SIG-M5 (cell line): ENCODE measurements around the gene STK26.
"Not testable (repeated sequence)": the region's sequence is repeated elsewhere in the genome, so short reads cannot be mapped to it uniquely, and the experiment has no call there.

Experiments used
- DNase-seq: peaks from one replicate; lab custom pipeline; 2025; lab: John Stamatoyannopoulos, UW

The STK26 gene

DNA sequence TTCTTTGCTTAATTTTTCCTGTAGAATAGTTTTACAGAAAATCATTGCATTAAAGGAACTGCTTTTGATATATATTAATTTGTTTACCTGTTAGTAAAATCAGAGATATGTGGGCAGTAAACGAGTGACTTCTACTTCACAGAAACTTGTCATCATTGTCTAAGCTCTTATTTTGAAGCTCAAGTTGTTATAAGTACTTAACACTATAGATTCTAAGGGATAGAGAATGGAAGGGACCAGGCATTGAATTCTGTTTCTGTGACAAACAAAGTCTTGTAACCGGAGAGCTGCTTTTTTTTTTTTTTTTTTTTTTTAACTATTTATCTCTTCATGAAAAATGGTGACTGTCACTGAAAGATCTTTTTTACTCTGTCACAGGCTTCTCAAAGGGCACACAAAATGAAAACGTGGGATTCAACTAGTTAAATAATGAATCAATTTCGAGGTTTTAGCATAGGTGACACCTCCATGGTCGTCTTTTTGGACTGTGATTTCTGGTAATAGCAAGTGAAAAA, 14.4 kb downstream of the STK26 start:
- no peak for DNase-seq

GRCh38 chrX:132040066-132040465, 17.0 kb downstream of the STK26 start:
- no peak for DNase-seq

- no peak for DNase-seq
These were observed 17.9 kb downstream of the STK26 start for GRCh38 chrX:132041015-132041414.

DNA sequence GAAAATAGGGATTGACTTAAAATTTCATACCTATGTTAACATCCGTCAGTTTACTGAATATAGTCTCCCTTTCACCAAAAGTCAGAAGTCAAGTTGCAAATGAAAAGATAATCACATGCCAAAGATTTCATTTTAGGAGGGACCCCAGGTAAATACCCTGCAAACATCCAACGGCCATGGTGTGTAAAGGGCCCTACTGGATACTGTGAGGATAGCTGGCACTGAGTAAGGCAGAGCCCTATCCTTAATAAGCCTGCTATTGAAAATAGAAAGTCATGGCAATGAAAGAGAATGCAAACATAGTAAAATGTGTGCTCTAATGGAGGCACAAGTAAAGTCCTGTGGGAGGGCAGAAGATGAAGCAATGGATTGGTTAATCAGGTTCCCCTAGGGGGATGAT, 20.9 kb downstream of the STK26 start:
- DNase-seq = no peak

DNA sequence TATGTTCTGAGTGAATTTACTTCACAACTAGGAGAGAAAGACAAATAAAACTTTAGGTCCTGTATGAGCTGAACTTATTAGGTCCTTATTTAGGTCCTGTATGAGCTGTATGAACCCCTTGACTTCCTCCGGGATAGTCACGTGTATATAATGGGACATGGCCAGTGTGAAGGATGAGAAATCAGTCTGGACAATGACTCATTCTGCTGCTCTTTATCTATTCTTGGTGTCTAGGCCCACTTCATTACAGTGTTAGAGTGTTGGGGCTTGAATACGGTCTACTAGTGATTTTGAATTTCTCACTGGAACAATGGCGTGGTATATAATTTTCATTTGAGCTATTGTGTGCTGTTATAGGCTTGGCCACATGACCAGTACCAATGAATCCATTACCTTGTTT, 21.9 kb downstream of the STK26 start:
- no peak for DNase-seq

- no peak for DNase-seq
These were observed 22.4 kb downstream of the STK26 start for GRCh38 chrX:132045456-132045855.

DNA sequence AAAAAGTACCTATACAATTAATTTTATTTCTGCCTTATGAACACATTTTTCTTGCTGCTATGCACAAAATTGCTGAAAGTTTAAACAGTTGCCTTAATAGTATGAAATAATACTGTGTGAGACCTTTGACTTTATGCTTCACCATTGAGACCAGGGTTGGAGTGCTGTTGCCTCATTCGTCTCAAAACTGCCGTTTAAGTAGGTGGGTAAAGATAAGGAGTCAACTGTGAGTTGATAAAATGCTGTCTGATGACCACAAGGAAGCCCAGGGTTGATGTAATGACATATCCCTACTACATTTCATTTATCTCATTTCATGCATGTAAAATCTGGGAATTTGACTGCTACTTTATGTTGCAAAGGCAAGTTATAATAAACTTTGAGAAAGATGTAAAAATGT, 23.4 kb downstream of the STK26 start:
- DNase-seq = no peak

DNA sequence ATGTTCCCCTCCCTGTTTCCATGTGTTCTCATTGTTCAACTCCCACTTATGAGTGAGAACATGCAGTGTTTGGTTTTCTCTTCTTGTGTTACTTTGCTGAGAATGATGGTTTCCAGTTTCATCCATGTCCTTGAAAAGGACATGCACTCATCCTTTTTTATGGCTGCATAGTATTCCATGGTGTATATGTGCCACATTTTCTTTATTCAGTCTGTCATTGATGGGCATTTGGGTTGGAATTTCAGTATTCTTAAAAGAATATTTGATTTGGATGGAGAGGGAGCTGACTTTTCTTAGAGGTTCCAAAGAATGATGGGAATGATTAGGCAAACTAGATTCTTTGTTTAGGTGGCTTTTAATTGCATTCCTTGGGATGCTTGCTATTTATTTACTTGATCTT, 28.7 kb downstream of the STK26 start:
- DNase-seq = not testable (repeated sequence)

DNA sequence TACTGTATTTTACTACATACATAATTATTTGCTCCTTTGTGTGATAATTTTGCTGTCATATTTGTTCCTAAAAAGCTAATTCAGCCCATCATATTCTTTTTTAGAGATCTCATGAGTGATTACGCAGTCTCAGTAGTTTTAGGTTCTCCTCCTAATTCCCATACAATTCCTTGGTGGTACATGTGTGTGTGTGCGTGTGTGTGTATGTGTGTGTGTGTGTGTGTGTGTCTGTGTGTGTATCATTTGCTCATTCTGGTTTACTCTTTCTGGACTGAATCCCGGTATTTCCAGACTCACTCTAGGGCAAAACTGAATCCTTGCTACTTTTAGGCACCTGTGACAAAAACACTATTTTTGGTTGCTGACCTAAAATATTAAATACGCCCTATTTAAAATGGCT, 34.9 kb downstream of the STK26 start:
- no peak for DNase-seq

DNA sequence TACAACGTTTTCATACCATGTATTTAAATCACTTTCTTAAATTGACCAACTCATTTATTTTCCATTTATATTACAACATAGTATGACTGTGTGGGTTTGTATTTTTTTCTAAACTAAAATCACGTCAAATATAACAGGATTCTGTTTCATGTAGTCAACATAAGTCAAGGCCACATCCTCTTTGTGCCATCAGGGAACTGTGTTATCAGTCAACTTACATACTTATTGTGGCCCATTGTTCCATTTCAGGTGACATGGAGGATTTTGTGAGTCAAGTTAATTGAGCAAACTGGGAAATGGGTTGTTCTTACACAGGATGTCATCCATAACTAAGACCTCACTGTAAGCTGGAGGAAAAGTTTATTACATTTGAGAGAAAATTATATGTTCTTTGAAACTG, 35.9 kb downstream of the STK26 start:
- DNase-seq = no peak

- DNase-seq = no peak
These were observed 37.0 kb downstream of the STK26 start for GRCh38 chrX:132059973-132060540.

- no peak for DNase-seq
These were observed 40.2 kb downstream of the STK26 start for GRCh38 chrX:132063334-132063733.

DNA sequence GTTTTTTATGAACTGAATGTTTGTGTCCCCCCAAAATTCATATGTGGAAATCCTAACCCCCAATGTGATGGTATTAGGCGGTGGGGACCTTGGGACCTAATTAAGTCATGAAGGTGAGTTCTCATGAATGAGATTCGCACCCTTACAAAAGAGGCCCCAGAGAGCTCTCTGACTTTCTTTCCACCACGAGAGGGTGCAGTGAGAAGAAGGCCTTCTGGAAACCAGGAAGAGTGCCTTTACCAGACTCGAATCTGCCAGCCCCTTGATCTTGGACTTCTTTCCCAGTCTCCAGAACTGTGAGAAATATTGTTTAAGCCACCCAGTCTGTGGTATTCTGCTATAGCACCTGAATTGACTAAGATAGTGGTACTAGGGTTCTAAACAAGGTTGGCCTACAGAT, 40.8 kb downstream of the STK26 start:
- no peak for DNase-seq

DNA sequence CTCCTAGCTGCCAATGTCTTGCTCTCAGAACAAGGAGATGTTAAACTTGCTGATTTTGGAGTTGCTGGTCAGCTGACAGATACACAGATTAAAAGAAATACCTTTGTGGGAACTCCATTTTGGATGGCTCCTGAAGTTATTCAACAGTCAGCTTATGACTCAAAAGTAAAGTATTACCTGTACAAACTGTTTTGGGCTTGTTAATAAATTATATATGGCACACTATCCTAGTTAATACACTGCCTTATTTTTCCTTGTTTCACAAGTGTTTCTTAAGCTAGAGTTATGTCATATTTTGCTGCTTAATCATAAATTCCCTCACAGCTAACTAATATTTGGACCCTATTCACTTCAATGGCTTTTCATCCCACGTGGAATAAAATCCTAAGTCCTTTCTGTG, 45.3 kb downstream of the STK26 start:
- DNase-seq = no peak

GRCh38 chrX:132071254-132071653, 48.2 kb downstream of the STK26 start:
- no peak for DNase-seq

DNA sequence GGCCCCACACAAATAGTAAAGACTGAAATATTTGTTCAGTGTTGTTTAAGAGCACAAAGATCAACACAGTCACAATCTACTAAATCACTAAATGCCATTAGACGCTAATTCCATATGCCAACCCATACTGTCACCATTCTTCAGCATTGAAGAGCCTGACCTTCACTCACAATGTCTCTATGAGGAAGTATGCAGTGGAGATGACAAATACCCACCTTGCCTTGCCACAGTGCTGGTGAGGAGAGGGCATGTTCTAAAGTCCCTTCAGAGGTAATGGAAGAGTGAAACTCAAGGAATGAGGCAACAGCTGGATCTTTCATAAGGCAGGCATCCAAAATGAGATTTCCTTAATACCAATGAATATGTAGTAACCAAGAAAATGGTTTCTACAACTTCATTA, 54.3 kb downstream of the STK26 start:
- no peak for DNase-seq

DNA sequence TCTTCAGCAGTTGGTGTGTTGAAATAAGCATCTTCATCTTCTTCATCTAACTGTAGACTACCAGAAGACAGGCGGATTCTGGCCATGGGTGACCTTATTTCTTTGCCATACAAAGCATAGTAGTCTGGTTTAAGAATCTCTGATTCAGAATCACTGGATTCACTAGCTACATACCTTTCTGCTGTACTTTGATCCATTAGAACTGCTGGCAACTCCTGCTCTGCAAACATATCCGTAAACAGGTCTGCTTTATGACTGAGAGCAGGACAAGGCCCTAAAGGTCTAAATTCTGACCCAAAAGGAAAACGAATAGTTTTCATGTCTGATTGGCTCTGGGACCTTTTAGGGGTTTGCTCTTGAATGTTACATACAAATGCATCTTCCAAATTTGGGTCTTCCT, 54.8 kb downstream of the STK26 start:
- no peak for DNase-seq

DNA sequence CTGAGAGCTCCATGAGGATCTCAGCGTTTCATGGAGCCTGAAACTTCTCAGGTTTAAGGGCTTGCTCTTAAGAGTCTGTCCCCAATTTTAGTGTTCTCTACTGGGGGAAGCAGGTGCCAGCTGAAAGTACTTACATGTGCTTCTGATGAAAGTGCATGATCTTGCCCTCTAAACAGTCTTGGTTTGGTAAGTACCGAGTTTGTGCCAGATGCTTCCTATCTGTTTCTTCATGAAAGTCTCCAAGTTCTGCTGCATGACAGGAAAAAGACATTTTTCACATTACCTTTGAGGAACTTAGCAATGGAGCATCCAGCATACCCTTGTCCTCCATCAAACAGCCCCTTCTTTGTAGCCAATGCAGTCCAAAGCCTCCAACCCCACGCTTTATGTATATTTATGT, 62.7 kb downstream of the STK26 start:
- DNase-seq = no peak

DNA sequence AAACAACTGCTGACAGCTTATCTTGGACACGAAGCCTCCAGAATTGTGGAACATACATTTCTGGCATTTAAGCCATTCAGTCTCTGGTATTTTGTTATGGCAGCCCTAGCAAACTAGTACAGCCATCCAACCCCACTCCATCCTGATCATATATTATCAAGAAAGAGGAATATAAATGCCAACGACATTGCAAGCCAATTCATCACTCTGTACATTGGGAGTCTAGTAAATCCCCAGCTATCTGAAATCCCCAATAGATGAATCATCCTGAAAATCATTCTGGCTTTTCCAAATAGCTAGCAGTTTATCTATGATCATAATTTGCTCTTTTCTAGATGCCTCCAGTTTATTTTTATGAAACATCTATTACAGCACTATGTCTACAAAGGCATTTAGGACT, 63.6 kb downstream of the STK26 start:
- no peak for DNase-seq

DNA sequence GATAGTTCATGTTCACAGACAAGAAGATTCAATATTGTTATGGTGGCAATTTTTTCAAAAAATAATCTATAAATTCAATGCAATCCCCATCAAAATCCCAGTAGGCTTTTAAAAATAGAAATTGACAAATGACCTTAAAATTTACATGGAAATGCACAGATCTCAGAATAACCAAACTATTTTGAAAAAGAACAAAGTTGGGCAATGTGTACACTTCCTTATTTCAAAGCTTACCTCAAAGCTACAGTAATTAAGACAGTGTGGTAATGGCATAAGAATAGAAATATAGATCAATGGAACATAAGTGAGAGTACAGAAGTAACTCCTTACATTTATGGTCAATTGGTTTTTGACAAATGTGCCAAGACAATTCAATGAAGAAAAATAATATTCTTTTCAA, 65.8 kb downstream of the STK26 start:
- no peak for DNase-seq

- DNase-seq = no peak
These were observed 67.5 kb downstream of the STK26 start for GRCh38 chrX:132090403-132091159.

- DNase-seq = no peak
These were observed 69.5 kb downstream of the STK26 start for GRCh38 chrX:132092439-132093065.

DNA sequence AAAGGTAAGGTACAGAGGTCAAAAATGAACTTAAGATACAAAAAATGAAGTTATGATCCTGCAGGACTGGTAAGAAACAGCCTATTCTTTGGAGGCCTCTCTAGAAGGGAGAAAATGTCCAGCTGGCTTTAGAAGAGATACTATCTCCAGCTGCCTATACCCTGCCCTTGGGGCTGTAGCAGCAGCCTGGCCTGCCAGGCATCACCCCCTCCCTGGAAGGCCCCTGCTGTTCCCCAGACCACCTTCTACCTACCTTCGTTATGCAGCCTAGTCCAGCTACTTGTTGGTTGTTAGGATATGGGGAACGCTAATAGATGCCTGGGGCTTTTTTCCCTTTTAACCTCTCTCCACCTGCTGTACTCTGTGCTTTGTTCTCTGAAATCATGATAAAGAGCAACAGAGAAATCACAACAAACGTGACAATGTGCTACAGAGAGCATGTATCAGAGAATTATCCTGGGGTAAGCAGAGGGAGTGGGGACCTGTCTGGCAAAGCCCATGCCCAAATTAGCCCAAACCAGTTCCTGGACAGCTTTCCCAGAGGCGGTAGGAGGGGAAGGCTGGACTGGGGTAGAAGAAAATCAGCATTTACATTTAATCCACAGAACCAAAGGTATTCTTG, 70.2 kb downstream of the STK26 start:
- no peak for DNase-seq
